HepG2 (cell line): Measurements from ENCODE around the gene VSTM4. TPM values are rescaled to one million over a fixed set of nuclear protein-coding genes. Genes with fewer than 3 reads are reported as not detected.

Experiments used
- EHMT2 ChIP-seq: fragments of 200-600 bp; sonication (generic); IDR thresholded peaks from 2 replicates; pipeline ENCODE4 v1.7.0; 2017; ENCODE audit warnings: antibody characterized with exemption, low read depth, low read length, borderline replicate concordance
- polyA plus RNA-seq, 8 experiments: library from polyadenylated mRNA; depleted of rRNA in 3 of 8; stranded (reverse) in 7 of 8; unstranded in 1 of 8; fragments of >200 nt; fragmentation: Illumina TruSeq in 4 of 8; extraction: Trizol in 4 of 8; gene quantifications; 2 replicates each; pipeline versions ENCODE4 v1.2.1 to v1.2.3, GENCODE V29; 2011 to 2016; ENCODE audit warnings: low read depth in 4 of 8, missing spikeins in 1 of 8, mixed read lengths in 1 of 8; ENCODE audit not compliant: insufficient read depth in 1 of 8
- total RNA-seq, 5 experiments: library from RNA; depleted of rRNA; stranded (reverse); fragments of >200 nt; fragmentation: Illumina TruSeq; extraction: Trizol; gene quantifications; 2 replicates each; pipeline ENCODE4 v1.2.3, GENCODE V29; 2016; ENCODE audit warnings: low read depth in 1 of 5
- TF ChIP-seq, protein P1 (sequence below): sonication (generic); formaldehyde crosslinking; IDR thresholded peaks from 2 replicates; pipeline ENCODE4 v1.5.0; 2020; ENCODE audit warnings: mild to moderate bottlenecking, missing genetic modification reagents, borderline replicate concordance
- TF ChIP-seq, protein P2 (sequence below): sonication (generic); formaldehyde crosslinking; IDR thresholded peaks from 2 replicates; pipeline ENCODE4 v1.5.1; 2020; ENCODE audit warnings: missing genetic modification reagents, mild to moderate bottlenecking, borderline replicate concordance

The VSTM4 gene
- total and polyA plus RNA-seq, 2 of the 13 experiments (the other 11 are each of a cell fraction or from before 2014, with no cell fraction given): not detected

DNA sequence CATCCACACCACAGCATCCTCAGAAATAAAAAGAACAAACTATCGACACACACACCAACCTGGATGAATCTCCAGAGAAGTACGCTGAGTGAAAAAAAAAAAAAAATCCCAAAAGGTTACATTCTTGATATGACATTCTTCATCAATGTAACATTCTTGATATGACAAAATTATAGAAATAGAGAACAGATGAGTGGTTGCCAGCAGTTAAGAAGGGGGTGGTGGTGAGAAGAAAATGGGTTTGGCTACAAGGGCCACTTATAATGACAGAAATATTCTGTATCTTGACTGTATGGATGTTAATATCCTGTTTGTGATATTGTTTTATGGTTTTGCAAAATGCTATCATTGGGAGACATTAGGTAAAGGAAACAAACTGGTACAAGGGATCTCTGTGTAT, 36.9 kb downstream of the VSTM4 start (continued):
- TF ChIP-seq, protein P1, sequence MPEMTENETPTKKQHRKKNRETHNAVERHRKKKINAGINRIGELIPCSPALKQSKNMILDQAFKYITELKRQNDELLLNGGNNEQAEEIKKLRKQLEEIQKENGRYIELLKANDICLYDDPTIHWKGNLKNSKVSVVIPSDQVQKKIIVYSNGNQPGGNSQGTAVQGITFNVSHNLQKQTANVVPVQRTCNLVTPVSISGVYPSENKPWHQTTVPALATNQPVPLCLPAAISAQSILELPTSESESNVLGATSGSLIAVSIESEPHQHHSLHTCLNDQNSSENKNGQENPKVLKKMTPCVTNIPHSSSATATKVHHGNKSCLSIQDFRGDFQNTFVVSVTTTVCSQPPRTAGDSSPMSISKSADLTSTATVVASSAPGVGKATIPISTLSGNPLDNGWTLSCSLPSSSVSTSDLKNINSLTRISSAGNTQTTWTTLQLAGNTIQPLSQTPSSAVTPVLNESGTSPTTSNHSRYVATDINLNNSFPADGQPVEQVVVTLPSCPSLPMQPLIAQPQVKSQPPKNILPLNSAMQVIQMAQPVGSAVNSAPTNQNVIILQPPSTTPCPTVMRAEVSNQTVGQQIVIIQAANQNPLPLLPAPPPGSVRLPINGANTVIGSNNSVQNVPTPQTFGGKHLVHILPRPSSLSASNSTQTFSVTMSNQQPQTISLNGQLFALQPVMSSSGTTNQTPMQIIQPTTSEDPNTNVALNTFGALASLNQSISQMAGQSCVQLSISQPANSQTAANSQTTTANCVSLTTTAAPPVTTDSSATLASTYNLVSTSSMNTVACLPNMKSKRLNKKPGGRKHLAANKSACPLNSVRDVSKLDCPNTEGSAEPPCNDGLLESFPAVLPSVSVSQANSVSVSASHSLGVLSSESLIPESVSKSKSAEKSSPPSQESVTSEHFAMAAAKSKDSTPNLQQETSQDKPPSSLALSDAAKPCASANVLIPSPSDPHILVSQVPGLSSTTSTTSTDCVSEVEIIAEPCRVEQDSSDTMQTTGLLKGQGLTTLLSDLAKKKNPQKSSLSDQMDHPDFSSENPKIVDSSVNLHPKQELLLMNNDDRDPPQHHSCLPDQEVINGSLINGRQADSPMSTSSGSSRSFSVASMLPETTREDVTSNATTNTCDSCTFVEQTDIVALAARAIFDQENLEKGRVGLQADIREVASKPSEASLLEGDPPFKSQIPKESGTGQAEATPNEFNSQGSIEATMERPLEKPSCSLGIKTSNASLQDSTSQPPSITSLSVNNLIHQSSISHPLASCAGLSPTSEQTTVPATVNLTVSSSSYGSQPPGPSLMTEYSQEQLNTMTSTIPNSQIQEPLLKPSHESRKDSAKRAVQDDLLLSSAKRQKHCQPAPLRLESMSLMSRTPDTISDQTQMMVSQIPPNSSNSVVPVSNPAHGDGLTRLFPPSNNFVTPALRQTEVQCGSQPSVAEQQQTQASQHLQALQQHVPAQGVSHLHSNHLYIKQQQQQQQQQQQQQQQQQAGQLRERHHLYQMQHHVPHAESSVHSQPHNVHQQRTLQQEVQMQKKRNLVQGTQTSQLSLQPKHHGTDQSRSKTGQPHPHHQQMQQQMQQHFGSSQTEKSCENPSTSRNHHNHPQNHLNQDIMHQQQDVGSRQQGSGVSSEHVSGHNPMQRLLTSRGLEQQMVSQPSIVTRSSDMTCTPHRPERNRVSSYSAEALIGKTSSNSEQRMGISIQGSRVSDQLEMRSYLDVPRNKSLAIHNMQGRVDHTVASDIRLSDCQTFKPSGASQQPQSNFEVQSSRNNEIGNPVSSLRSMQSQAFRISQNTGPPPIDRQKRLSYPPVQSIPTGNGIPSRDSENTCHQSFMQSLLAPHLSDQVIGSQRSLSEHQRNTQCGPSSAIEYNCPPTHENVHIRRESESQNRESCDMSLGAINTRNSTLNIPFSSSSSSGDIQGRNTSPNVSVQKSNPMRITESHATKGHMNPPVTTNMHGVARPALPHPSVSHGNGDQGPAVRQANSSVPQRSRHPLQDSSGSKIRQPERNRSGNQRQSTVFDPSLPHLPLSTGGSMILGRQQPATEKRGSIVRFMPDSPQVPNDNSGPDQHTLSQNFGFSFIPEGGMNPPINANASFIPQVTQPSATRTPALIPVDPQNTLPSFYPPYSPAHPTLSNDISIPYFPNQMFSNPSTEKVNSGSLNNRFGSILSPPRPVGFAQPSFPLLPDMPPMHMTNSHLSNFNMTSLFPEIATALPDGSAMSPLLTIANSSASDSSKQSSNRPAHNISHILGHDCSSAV (CRISPR knock-in tag): no peak
- TF ChIP-seq EHMT2: no peak
- TF ChIP-seq, protein P2, sequence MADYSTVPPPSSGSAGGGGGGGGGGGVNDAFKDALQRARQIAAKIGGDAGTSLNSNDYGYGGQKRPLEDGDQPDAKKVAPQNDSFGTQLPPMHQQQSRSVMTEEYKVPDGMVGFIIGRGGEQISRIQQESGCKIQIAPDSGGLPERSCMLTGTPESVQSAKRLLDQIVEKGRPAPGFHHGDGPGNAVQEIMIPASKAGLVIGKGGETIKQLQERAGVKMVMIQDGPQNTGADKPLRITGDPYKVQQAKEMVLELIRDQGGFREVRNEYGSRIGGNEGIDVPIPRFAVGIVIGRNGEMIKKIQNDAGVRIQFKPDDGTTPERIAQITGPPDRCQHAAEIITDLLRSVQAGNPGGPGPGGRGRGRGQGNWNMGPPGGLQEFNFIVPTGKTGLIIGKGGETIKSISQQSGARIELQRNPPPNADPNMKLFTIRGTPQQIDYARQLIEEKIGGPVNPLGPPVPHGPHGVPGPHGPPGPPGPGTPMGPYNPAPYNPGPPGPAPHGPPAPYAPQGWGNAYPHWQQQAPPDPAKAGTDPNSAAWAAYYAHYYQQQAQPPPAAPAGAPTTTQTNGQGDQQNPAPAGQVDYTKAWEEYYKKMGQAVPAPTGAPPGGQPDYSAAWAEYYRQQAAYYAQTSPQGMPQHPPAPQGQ (CRISPR knock-in tag): no peak
- TF ChIP-seq, all 625 proteins: peak for 0
